H9 (cell line): ENCODE measurements around the gene EHBP1. TPM values are rescaled to one million over a fixed set of nuclear protein-coding genes. Genes with fewer than 3 reads are reported as not detected.

Source experiments
- DNase-seq: peaks from one replicate; pipeline ENCODE4 v3.0.0-alpha.2; 2017
- H2AFZ ChIP-seq: one replicate; pipeline ENCODE4 v1.6.1; 2013; ENCODE audit warnings: mild to moderate bottlenecking, low read length, control low read depth, moderate library complexity
- H2AK5ac ChIP-seq: 2 replicates; pipeline ENCODE4 v1.6.1; 2013; ENCODE audit warnings: low read length, control low read depth, mixed read lengths; ENCODE audit not compliant: insufficient read length
- H2BK120ac ChIP-seq: one replicate; pipeline ENCODE4 v1.6.1; 2013; ENCODE audit warnings: low read depth, mild to moderate bottlenecking, low read length, control low read depth, inconsistent platforms; ENCODE audit not compliant: poor library complexity, severe bottlenecking
- H2BK12ac ChIP-seq: 2 replicates; pipeline ENCODE4 v1.6.1; 2013; ENCODE audit warnings: low read length, control low read depth, mixed read lengths, low read depth; ENCODE audit not compliant: insufficient read length
- H2BK15ac ChIP-seq: 2 replicates; pipeline ENCODE4 v1.6.1; 2013; ENCODE audit warnings: low read depth, low read length, control low read depth
- H2BK20ac ChIP-seq: one replicate; pipeline ENCODE4 v1.6.1; 2013; ENCODE audit warnings: low read depth, mild to moderate bottlenecking, low read length, control low read depth, inconsistent platforms; ENCODE audit not compliant: poor library complexity, severe bottlenecking
- H2BK5ac ChIP-seq: 2 replicates; pipeline ENCODE4 v1.6.1; 2013; ENCODE audit warnings: low read length, control low read depth, mixed read lengths; ENCODE audit not compliant: insufficient read length
- H3K14ac ChIP-seq: 2 replicates; pipeline ENCODE4 v1.6.1; 2013; ENCODE audit warnings: low read length, control low read depth; ENCODE audit not compliant: insufficient read depth
- H3K18ac ChIP-seq: 2 replicates; pipeline ENCODE4 v1.6.1; 2013; ENCODE audit warnings: low read depth, mild to moderate bottlenecking, mixed read lengths, low read length, control low read depth; ENCODE audit not compliant: insufficient read length
- H3K23ac ChIP-seq: 2 replicates; pipeline ENCODE4 v1.6.1; 2013; ENCODE audit warnings: low read length, control low read depth, mixed read lengths, low read depth; ENCODE audit not compliant: insufficient read length
- H3K23me2 ChIP-seq: 2 replicates; pipeline ENCODE4 v1.6.1; 2013; ENCODE audit warnings: low read depth, mild to moderate bottlenecking, mixed read lengths, low read length, control low read depth; ENCODE audit not compliant: insufficient read length, poor library complexity, severe bottlenecking
- H3K27ac ChIP-seq: 2 replicates; pipeline ENCODE4 v1.5.1; 2013; ENCODE audit warnings: low read length, control low read depth, mixed read lengths, low read depth; ENCODE audit not compliant: insufficient read length
- H3K27me3 ChIP-seq: 2 replicates; pipeline ENCODE4 v1.6.1; 2013; ENCODE audit warnings: low read length, control low read depth, inconsistent platforms; ENCODE audit not compliant: insufficient read depth
- H3K4ac ChIP-seq: 2 replicates; pipeline ENCODE4 v1.6.1; 2013; ENCODE audit warnings: low read depth, mild to moderate bottlenecking, control low read depth, inconsistent platforms, low read length, moderate library complexity
- H3K4me1 ChIP-seq: 2 replicates; pipeline ENCODE4 v1.6.1; 2013; ENCODE audit warnings: low read length, control low read depth, inconsistent platforms; ENCODE audit not compliant: insufficient read depth
- H3K4me2 ChIP-seq: 2 replicates; pipeline ENCODE4 v1.6.1; 2013; ENCODE audit warnings: low read length, control low read depth, mixed read lengths; ENCODE audit not compliant: insufficient read length, insufficient read depth
- H3K56ac ChIP-seq: 2 replicates; pipeline ENCODE4 v1.6.1; 2013; ENCODE audit warnings: low read depth, mild to moderate bottlenecking, mixed read lengths, low read length, control low read depth; ENCODE audit not compliant: insufficient read length
- H3K79me1 ChIP-seq: 2 replicates; pipeline ENCODE4 v1.6.1; 2013; ENCODE audit warnings: low read depth, mild to moderate bottlenecking, moderate library complexity, low read length, control low read depth, inconsistent platforms; ENCODE audit not compliant: insufficient read depth, poor library complexity, severe bottlenecking
- H3K79me2 ChIP-seq: 2 replicates; pipeline ENCODE4 v1.6.1; 2013; ENCODE audit warnings: low read length, control low read depth, inconsistent platforms; ENCODE audit not compliant: insufficient read depth
- H3K9ac ChIP-seq: 2 replicates; pipeline ENCODE4 v1.6.1; 2013; ENCODE audit warnings: low read length, control low read depth, mixed read lengths; ENCODE audit not compliant: insufficient read length; ENCODE audit errors: extremely low read depth
- H3K9me3 ChIP-seq: one replicate; pipeline ENCODE4 v1.6.1; 2013; ENCODE audit warnings: low read depth, low read length, inconsistent platforms; ENCODE audit not compliant: control insufficient read depth
- H3T11ph ChIP-seq: one replicate; pipeline ENCODE4 v1.6.1; 2013; ENCODE audit warnings: mild to moderate bottlenecking, low read length, control low read depth, inconsistent platforms
- H4K20me1 ChIP-seq: one replicate; pipeline ENCODE4 v1.6.1; 2013; ENCODE audit not compliant: control insufficient read depth, insufficient read length, insufficient read depth
- H4K5ac ChIP-seq: 2 replicates; pipeline ENCODE4 v1.6.1; 2013; ENCODE audit warnings: low read depth, mild to moderate bottlenecking, mixed read lengths, low read length, control low read depth; ENCODE audit not compliant: insufficient read length
- H4K8ac ChIP-seq: replicated peaks from 2 replicates; pipeline ENCODE4 v1.6.1; 2013; ENCODE audit warnings: low read length, control low read depth, mixed read lengths, low read depth; ENCODE audit not compliant: insufficient read length
- H4K91ac ChIP-seq: 2 replicates; pipeline ENCODE4 v1.6.1; 2013; ENCODE audit warnings: low read depth, mild to moderate bottlenecking, moderate library complexity, mixed read lengths, low read length, control low read depth; ENCODE audit not compliant: insufficient read length
- H3K27ac Mint-ChIP-seq, 3 experiments: 2 replicates in 2 of 3; 3 replicates in 1 of 3; pipeline ENCODE4 v1.8.0; 2020 to 2021; ENCODE audit warnings: mixed read lengths in 3 of 3, mild to moderate bottlenecking in 1 of 3, moderate library complexity in 1 of 3
- H3K27me3 Mint-ChIP-seq: 2 replicates; pipeline ENCODE4 v1.8.0; 2021; ENCODE audit warnings: low read depth, mild to moderate bottlenecking, moderate library complexity, mixed read lengths
- H3K36me3 Mint-ChIP-seq, 3 experiments: 2 replicates in 2 of 3; 3 replicates in 1 of 3; pipeline ENCODE4 v1.8.0; 2020 to 2021; ENCODE audit warnings: low read depth in 3 of 3, mixed read lengths in 3 of 3; ENCODE audit not compliant: insufficient read depth in 1 of 3
- H3K4me1 Mint-ChIP-seq, 2 experiments: 2 replicates each; pipeline ENCODE4 v1.8.0; 2020; ENCODE audit warnings: mixed read lengths in 2 of 2
- H3K4me3 Mint-ChIP-seq, 2 experiments: 2 replicates in 1 of 2; 3 replicates in 1 of 2; pipeline ENCODE4 v1.8.0; 2020 to 2021; ENCODE audit warnings: mild to moderate bottlenecking in 2 of 2, mixed read lengths in 2 of 2, moderate library complexity in 1 of 2
- H3K9me3 Mint-ChIP-seq, 2 experiments: 2 replicates in 1 of 2; 3 replicates in 1 of 2; pipeline ENCODE4 v1.8.0; 2020; ENCODE audit warnings: mild to moderate bottlenecking in 2 of 2, mixed read lengths in 2 of 2, moderate library complexity in 1 of 2
- CTCF ChIP-seq: fragments of 200-600 bp; sonication (generic); conservative IDR thresholded peaks from 3 replicates; pipeline ENCODE4 v1.8.0; 2021; ENCODE audit warnings: antibody characterized with exemption, mild to moderate bottlenecking
- WGBS: extraction: QIAGEN DNeasy Blood & Tissue Kit; methylation state at CpG from one replicate; pipeline ENCODE4 v1.1.7; 2013; ENCODE audit warnings: missing lambda C conversion rate, low lambda C conversion rate, mixed read lengths; ENCODE audit not compliant: insufficient read length; ENCODE audit errors: extremely low coverage; 5-methylcytosine and 5-hydroxymethylcytosine counted together
- total RNA-seq: library from RNA; stranded (reverse); gene quantifications from 2 replicates; pipeline ENCODE4 v1.2.1, GENCODE V29; 2021

EHBP1 gene
- total RNA-seq, 1 experiment from 2014 or later = 35.6 TPM

DNA sequence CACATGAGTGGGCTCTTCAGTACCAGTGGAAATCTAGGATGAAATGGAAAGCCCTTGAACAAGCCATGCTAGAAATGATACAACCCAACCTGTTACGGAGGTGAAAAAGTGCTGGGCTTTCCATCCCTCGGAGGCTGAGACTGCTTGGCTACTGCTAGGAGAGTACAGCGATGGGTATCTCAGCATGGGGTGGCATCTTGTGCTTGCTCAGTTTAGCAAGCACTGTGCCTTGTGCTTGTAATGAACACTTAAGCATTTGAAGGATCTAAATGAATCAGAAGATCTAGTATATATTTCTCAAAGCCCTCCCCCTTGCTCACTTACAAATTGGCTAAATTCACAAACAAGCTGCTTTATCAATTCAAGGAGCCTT lies 44.3 kb upstream of the EHBP1 start:
- H3K79me1 ChIP-seq = no peaks in the 10 kb centered on the region
- H3K4ac ChIP-seq = no peak overlapping the region
- Mint-ChIP-seq H3K27ac (no peak overlapping the region), H3K4me1 (peaks cover 10 to 19% of the 10 kb centered on the region in 2 experiments; a peak in 3 of 4 replicates), H3K4me3 (no peak overlapping the region), H3K9me3 (no peaks in the 10 kb centered on the region), H3K36me3 (no peaks in the 10 kb centered on the region), H3K27me3 (no peaks in the 10 kb centered on the region)
- H3K27me3 ChIP-seq = no peaks in the 10 kb centered on the region
- no peak overlapping the region for H2BK120ac ChIP-seq
- no peak overlapping the region for H4K5ac ChIP-seq
- H3K14ac ChIP-seq = no peak overlapping the region
- TF ChIP-seq CTCF = no peak
- H2BK12ac ChIP-seq = no peak overlapping the region
- H4K91ac ChIP-seq = no peak overlapping the region
- H3K9me3 ChIP-seq = no peaks in the 10 kb centered on the region
- no peak overlapping the region for H2AK5ac ChIP-seq
- H3K4me1 ChIP-seq = peaks cover 3% of the 10 kb centered on the region; the same call in 1 of the 2 replicates
- no peak overlapping the region for H2BK15ac ChIP-seq
- H3K23ac ChIP-seq = no peak overlapping the region
- H3K4me2 ChIP-seq = no peak overlapping the region
- H4K20me1 ChIP-seq = no peaks in the 10 kb centered on the region
- H3K23me2 ChIP-seq = no peaks in the 10 kb centered on the region
- H3K56ac ChIP-seq = no peak overlapping the region
- H3K9ac ChIP-seq = no peak overlapping the region
- H3K79me2 ChIP-seq = no peaks in the 10 kb centered on the region
- no CpG with 5 or more reads among the region's 3 CpGs for WGBS
- no peak overlapping the region for H2AFZ ChIP-seq
- no peak overlapping the region for H2BK20ac ChIP-seq
- H4K8ac ChIP-seq = no peak overlapping the region
- no peak for DNase-seq
- no peak overlapping the region for H3T11ph ChIP-seq
- no peak overlapping the region for H3K18ac ChIP-seq
- no peak overlapping the region for H2BK5ac ChIP-seq
- H3K27ac ChIP-seq = no peak overlapping the region
